GM21529 (cell line): Measurements from ENCODE around the gene PPP1R16B.
A peak's percentile ranks its signal among the peaks of the same experiment; 100 is the strongest.
"Not testable (repeated sequence)": the region's sequence is repeated elsewhere in the genome, so short reads cannot be mapped to it uniquely, and the experiment has no call there.

ENCODE experiments used
- ATAC-seq: cut with Tn5 transposase; IDR thresholded peaks from one replicate; pipeline ENCODE4 v1.9.1; 2021; ENCODE audit not compliant: unreplicated experiment

The PPP1R16B gene

DNA sequence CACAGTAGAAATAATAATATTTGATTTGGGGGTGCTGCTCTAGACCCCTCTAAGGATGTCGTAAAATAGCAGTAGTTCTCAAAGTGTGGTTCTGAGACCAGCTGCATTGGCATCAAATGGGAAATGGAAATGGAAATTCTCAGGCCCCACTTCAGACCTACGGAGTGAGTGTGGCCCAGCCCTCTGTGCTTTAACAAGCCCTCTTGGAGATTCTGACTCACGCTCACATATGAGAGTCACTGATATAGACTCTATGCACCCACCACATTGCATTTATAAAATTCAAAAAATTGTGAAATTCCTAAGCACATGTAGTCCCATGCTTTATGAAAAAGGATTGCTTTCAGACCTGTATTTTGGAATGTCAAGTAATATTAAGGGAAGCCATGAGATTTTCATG, 14.2 kb upstream of the PPP1R16B start:
- ATAC-seq: no peak

DNA sequence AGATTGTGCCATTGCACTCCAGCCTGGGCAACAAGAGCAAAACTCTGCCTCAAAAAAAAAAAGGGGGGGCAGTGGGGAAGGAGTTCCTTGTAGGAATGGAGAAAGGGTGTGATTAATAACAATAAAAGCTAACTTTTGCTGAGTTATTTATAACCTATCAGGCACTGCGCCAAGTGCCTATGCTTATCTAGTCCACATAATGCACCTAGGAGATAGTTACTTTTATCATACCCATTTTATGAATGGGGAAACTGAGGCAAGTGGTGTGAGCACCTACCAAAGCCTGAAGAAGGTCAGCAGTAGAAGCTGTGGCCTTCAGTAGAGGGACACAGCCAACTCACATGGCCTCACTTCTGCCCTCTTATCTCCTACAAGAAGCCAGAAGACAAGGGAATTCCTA, 13.6 kb upstream of the PPP1R16B start:
- no peak for ATAC-seq

DNA sequence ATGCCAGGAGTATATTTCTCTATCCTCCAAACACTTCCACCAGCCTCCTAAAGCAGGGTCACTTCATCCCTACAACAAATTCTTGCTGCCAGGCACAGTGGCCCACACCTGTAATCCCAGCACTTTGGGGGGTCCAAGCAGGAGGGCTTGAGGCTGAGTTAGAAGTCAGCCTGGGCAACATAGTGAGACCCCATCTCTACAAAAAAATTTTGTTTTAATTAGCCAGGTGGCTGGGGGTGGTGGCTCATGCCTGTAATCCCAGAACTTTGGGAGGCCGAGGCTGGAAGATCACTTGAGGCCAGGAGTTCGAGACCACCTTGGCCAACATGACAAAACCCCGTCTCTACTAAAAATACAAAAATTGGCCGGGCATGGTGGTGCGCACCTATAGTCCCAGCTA, 11.4 kb upstream of the PPP1R16B start:
- ATAC-seq: not testable (repeated sequence)

DNA sequence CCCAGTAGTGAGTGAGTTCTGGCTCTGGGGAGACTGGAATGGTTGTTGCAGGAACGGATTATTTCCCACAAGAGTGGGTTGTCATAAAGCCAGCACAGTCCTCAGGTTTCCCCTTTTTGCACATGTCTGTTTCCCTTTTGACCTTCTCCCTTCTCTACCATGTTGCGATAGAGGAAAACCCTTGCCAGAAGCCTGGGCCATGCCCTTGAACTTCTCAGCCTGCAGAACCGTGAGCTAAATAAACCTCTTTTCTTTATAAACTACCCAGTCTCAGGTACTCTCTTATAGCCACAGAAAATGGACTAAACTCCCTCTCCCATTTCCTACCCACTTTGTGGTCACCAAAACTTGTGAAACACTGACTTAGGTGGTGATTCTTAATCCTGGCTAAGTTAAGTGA, 7.2 kb upstream of the PPP1R16B start:
- ATAC-seq: no peak

DNA sequence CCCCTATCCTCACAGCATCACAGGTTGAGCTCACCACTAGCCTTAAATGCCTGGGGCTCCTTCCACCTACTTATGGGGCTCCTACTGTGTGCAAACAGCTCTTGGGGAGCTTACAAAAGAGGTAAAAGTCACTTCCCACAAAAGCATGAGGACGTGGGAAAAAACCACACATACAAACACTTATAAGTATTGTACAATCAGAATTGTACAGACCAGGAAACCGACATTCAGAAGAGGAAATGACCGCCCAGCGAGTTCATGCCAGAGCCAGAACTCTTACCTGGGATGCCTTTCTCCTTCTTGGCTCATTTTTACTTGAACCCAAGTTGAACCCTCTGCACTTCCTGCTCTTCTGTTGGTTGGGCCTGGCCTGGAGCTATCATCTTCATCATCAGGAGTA, 6.3 kb upstream of the PPP1R16B start:
- no peak for ATAC-seq

DNA sequence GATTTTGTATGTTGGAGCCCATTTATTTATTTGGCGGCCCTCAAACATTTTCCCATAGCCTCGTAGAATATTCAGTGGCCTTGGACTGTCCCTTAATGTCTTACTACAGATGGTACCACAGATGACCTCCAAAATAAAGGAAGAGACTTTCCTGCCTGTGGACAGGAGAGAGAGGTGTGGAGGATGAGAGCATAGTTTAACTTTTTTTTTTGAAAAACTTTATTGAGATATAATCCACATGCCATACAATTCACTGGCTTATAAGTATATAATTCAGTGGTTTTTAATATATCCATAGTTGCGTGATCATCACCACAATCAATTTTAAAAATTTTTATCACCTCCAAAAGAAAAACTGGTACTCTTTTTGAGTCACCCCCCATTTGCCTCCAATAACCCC, 4.6 kb upstream of the PPP1R16B start:
- ATAC-seq: no peak

DNA sequence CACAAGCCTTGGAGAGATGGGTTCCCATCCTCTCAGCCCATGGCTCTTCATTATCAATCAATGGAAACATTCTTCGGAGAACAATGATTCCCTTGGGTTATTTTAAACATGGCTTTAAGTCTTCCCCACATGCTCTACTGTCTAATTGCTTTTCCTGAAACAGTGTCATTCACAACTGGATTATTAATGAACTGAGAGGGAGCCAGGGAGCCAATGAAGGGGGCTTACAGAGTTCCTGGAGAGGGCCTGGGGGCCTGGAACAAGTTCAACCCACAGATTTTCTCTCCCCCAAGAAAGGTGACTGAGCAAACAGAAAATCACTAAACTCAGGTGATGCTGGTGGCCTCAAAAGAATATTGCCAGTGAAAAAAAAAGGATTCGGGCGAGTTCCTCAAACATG, 1.3 kb upstream of the PPP1R16B start:
- ATAC-seq: no peak

DNA sequence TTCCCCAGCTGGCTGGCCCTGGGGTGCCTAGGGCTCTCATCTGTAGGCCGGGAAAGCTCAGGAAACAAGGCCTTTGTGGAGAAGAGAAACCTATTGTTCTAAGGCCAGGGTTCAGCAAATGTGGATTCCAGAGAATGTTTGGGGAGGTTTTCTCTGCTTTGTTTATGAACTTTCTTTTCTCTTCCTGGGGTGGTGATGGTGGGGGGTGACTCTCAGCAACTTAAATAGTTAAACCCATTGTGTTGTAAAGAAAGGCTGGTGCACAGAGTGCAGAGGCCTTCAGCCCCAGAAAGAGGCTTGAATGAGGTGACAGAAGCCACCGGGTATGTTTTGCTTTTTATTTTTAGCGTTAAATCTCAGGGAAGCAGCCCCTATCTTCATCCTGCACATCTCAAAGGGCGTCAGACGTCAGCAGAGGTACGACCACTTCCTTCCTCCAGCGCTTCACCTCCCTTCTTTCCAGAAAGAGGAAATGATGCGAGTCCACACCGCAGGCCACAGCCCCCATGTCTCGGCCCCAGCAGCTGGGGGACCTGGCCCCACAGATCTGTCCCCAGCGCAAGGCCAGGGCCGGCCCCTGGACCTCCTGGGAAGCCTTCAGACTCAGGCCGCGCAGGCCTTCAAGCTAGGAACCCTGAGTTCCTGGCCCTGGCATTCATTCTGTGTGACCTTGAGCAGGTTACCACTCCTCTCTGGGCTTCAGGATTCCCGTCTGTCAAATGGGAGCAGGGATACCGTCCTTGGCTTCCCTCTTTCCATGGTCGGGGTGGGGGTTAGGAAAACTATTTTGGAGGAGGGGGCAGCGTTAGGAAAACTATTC, 605 bp upstream of the PPP1R16B start:
- peak; percentile 40 for ATAC-seq

DNA sequence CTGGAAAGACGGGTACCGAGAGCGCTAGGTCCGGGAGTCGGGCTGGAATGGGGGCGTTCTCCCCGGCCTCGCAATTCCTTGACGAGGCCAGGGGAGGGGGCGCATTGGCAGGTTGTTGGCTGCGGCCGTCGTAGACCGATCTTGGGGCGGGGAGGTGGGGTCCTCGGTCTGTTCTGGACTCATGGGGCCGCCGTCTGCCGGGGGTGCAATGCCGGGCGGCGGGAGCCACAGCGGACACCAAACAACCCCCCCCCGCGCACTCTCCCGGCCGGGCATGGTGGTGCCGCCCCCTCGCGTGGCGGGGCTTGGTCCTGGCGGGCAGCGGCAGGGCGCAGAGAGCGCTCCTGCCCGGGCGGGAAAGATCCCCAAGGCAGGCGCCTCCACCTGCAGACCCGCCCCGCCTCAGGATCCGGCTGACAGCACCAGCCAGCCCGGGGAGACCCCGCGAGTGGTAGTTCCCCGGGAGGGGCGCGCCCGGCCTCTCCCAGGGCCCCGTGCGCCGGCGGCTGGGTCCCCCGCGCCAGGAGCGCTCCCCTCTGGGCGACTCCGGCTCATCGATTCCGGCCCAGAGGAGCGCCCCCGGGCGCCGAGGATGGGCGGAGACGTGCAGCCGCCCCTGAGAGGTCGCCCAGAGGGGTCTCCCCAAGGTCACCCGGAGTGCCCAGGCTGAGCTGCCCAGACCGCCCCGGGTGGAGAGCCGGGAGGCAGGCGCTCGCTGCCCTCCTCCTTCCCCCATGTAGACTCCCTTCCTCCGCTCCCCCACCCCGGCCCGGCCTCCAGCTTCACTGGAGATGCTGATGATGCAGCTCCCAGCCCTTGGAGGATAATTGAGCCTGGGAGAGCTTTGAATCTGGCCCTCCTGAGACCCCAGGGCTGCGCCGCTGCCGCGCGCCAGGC, 709 bp downstream of the PPP1R16B start:
- ATAC-seq: no peak

DNA sequence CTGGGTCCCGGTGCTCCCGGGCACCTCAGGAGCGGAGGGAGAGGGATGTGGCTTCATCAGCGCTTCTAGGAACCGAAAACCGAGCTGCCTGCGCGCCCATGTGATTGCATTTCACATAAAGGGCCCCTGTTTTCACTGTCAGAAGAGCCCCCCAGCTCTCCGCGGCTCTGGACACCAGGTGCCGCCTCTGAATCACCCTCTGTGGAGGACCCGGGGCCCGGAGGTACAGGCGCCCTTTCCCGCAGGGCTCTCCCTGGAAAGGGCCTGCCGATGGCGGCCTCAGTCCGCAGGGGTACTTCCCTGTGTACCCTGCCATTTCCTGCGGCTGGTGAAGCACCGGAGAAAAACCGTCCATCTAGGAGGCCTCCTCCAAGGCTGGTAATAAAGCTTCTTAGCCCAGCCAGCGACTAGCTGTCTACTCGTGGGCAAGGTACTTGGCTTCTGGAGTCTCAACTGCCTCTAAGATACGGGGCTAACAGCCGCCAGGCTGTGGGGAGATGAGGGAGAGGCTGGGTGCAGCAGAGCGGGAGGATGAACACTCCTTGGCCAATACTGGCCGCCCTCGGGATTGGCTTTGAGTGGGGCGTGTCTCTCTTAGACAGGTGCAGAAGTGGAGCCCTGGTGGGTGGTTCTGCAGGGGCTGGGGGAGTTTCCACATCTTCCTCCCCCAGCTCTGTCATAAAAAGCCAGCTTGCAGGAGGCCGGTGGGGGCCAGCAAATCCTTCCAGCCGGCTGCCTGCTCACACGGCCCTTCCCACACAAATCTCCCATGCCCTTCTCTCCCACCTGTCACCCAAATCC, 1.6 kb downstream of the PPP1R16B start:
- peak; percentile 24 for ATAC-seq

DNA sequence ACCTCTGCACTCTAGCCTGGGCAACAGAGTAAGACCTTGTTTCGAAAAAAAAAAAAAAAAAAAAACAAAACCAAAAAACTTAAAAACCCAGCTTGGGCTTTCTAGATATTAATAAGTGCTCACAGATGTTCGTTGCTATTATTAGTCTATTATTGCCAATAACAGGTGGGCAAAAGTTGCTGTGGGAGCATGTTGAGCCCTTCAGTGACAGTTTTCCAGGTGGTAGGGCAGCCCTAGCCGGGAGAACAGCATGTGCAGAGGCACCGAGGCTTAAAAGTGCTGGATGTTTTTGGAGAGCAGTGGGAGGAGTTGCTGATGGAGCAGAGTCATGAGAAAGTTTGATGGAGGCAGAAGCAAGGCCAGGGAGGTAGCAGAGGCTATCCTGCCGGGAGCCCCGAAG, 4.4 kb downstream of the PPP1R16B start:
- ATAC-seq: no peak

DNA sequence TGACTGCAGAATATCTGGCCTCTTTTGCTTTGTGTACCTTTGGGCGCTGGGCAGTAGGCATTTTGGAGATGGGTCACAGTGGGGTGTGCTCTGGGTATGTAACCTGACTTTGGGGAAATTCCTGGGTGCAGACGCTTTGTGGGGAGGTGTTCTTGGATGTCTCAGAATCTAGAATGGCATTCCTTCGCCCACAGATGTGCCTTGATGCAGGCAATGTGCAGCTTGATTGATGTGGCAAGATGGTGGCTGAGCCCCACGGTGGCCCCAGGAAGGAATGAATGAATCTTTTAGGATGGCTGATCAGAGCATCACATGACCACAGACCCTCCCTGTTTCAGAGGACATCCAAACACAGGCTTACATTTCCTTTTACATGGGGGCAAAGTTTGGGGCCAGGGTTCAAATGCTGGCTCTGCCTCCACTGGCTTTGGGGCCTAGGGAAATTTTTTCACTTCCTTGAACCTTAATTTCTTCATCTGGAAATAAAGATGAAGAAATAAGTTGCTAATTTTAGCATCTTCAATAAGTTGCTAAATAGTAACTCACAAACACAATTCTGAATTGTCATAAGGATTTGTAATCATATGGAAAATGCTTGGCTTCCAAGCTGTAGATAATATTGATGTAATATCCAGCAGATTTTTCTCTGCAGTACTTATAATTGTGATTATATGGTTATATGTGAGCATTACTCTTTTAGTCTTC, 5.6 kb downstream of the PPP1R16B start:
- no peak for ATAC-seq

DNA sequence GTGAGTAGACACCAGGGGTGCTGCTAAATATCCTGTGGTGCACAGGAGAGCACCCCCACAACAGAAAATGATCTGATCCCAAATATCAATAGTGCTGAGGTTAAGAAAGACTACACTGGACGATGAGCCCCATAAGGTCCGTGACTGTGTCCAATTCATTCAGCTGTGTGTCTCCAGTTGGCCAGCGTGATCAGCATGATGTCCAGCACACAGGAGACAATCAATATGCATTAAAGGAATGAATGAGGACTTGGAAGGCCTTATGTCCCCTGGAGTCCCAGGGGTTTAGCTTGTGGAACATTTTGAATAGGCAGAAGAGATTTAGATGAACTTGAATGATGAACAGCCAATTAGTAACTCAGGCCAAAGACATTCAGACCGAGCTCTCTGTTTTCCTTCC, 6.3 kb downstream of the PPP1R16B start:
- ATAC-seq: no peak

DNA sequence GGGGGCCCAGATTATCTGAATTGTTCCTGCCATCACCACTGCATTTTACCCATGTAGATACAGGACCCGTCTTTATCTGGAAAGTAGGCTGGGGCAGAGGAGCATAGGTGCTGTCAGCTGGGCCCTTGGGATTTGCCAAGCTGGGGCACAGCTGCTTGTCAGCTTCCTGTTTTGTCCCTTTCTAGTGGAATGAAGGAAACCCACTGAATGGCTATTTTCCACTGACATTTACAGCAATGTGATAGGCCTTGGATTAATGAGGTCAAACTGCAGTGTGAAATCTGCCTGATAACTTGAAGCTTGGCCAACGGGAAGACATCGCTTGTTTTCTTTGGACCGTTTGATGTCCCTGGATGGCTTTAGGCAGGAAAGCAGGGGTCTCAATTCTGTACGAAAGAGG, 6.7 kb downstream of the PPP1R16B start:
- no peak for ATAC-seq

DNA sequence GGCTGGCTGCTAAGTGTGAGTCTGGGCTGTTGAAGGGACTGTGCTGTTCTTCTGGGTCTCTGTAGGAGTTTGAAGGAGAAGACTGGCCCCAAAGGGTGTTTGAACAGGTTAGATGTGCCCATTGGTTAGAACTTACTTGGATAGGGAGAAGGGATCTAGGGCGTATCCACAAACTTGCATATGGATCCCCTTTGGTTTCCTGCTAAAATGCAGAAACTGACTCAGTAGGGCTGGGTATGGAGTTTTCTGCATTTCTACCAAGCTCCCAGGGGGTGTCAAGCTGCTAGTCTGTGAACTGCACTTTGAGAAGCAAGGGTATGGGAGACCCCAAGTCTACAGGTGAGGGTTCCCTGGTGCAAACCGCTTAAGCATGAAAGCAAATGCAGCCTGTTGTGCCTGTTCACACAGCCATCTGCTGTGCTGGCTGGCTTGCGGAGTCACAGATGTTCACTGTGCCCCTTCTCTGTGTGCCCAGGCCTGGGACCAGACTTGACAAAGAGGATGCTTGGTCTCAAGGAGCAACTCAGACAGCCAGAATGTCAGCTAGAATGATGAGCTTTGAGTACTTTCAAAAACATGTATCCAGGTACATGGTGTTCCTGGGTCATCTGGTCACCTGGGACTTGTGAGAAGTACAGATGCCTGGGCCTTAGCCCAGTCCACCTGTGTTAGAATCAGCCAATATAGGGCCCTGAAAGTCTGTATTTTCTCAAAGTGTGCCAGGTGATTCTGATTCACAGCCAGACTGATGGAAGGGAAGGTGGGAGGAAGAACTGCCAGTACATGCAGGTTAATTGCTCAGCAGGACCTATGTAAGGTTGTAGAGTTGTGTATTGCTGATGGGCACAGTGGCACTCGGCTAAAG, 7.4 kb downstream of the PPP1R16B start:
- ATAC-seq: no peak

DNA sequence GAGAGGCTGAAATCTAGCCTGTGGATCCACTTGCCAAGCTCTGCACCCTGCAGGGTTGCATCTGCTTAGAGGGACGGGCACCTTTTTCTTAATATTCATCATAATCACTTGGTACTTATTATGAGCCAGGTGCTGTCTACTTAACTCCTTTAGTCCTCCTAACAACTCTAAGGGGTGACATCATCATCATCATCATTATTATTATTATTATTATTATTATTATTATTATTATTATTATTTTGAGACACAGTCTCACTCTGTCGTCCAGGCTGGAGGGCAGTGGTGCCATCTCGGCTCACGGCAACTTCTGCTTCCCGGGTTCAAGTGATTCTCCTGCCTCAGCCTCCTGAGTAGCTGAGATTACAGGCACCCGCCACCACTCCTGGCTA, 8.1 kb downstream of the PPP1R16B start:
- ATAC-seq: not testable (repeated sequence)

DNA sequence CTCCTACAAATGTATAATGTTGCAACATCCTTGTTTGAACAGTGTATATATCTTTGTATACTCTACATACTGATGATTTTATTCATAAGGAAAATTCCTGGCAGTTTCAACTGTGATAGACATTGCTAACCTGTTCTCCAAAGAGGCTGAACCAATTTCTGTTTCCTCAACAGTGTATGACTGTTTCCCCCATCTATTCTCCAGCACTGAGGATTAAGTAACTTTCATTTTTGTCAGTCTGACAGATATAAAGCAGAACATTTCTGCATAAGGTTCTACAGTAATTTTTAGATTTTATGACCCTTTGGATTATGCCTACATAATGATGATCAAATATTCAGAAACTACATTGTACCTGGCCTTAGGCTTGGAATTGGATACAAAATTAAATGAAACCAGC, 9.9 kb downstream of the PPP1R16B start:
- no peak for ATAC-seq

DNA sequence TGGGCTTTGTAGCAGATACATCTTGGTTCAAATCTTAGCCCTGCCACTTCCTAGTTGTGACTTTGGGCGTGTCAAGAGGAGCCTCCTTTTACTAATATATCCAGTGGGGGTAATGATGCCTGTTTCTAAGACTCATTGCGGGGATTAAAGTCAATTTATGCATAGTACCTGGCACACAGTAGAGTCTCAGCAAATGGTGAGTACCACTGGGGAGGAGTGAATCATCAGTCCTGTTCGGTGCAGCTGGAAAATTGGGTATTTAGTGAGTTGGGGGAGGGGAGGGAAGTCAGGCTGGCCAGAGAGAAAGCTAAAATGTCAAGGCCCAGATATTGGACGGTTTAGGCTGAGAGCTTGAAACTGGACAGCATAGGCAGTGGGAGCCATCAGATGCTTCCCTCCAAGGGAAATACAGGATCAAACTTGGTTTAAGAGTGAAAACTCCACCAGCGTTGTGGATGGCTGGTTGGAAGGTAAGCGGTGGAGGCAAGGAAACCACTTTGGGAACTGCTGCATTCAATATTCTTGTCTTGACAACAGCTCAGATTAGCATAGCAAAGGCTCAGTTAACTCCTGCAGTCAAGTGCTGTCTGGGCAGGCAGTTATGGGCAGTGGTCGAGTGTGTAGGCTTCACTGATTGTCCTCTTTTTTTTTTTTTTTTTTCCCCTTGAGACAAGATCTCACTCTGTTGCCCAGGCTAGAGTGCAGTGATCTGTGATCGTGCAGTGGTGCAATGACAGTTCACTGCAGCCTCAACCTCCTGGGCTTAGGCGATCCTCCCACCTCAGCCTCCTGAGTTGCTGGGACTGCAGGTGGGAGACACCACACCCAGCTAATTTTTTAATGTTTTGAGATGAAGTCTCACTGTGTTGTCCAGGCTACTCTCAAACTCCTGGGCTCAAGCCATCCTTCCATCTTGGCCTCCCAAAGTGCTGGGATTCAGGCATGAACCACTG, 12.9 kb downstream of the PPP1R16B start:
- ATAC-seq: no peak

DNA sequence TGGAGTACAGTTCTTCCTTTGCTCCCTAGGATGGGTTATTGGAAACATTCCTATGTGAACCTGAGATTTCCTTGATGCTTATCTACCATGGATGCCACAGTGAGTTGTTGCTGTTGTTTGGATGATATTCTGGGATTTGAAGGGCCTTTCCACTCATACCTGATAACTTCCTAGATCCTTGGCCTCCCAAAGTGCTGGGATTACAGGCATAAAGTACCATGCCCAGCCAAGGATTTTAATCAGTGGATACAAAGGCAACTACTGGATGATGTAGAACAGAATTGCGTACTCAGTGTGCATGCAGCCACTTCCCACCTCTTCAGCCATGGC, 20.0 kb downstream of the PPP1R16B start:
- ATAC-seq: no peak
